ENCODE results near the gene LRRC27. TPM values are rescaled to one million over a fixed set of nuclear protein-coding genes. Genes with fewer than 3 reads are reported as not detected.

LRRC27 gene
- total and polyA plus RNA-seq, 2 donors (not counting 1 experiment from before 2014, with no cell fraction given) = 4.1 to 11.7 TPM

GRCh38 chr10:132406750-132407149 is 74.8 kb downstream of the LRRC27 start:
- Histone ChIP-seq H3K4me3 (replicated peaks in 1 of 4; ENCODE audit: control extremely low read depth in 1 of 4, insufficient read depth in 1 of 4, low read depth in 3 of 4, low read length in 4 of 4) (no peak overlapping the region), H3K4me2 (ENCODE audit: extremely low read depth, insufficient read depth, low read length) (no peak overlapping the region), H2AFZ (ENCODE audit: low read length) (no peak overlapping the region), H3K79me2 (ENCODE audit: control insufficient read depth, insufficient read depth, low read length) (no peaks in the 10 kb centered on the region), H3K36me3 (ENCODE audit: control insufficient read depth, insufficient read depth, low read length) (peaks cover 6% of the 10 kb centered on the region), H3K27ac (ENCODE audit: insufficient read depth, low read length) (no peak overlapping the region), H3K4me1 (ENCODE audit: control insufficient read depth, extremely low read depth, insufficient read depth, low read length) (peaks cover 4% of the 10 kb centered on the region), H3K9me3 (ENCODE audit: control insufficient read depth, insufficient read depth, low read depth, low read length) (no peaks in the 10 kb centered on the region), H3K9ac (ENCODE audit: insufficient read depth, low read length) (no peak overlapping the region), H3K27me3 (ENCODE audit: control insufficient read depth, insufficient read depth, low read length) (no peaks in the 10 kb centered on the region), H4K20me1 (ENCODE audit: control insufficient read depth, extremely low read depth, insufficient read depth, low read length) (no peaks in the 10 kb centered on the region)
- TF ChIP-seq CTCF (conservative IDR thresholded peaks at IDR 0.05 in 1 of 2, IDR thresholded peaks at IDR 0.05 in 1 of 2; ENCODE audit: low read depth in 1 of 2, low read length in 2 of 2) (no peak), EZH2 (IDR thresholded peaks at IDR 0.05; ENCODE audit: low read length, missing control alignments) (no peak)
- no peak for DNase-seq (ENCODE audit: low read depth in 2 of 2)

- TF ChIP-seq CTCF (conservative IDR thresholded peaks at IDR 0.05 in 1 of 2, IDR thresholded peaks at IDR 0.05 in 1 of 2; ENCODE audit: low read depth in 1 of 2, low read length in 2 of 2) (no peak), EZH2 (IDR thresholded peaks at IDR 0.05; ENCODE audit: low read length, missing control alignments) (no peak)
- Histone ChIP-seq H3K4me1 (ENCODE audit: control insufficient read depth, extremely low read depth, insufficient read depth, low read length) (peaks cover 4% of the 10 kb centered on the region), H2AFZ (ENCODE audit: low read length) (no peak overlapping the region), H3K9ac (ENCODE audit: insufficient read depth, low read length) (no peak overlapping the region), H3K27me3 (ENCODE audit: control insufficient read depth, insufficient read depth, low read length) (no peaks in the 10 kb centered on the region), H3K9me3 (ENCODE audit: control insufficient read depth, insufficient read depth, low read depth, low read length) (no peaks in the 10 kb centered on the region), H3K4me2 (ENCODE audit: extremely low read depth, insufficient read depth, low read length) (no peak overlapping the region), H3K79me2 (ENCODE audit: control insufficient read depth, insufficient read depth, low read length) (no peaks in the 10 kb centered on the region), H3K27ac (ENCODE audit: insufficient read depth, low read length) (no peak overlapping the region), H4K20me1 (ENCODE audit: control insufficient read depth, extremely low read depth, insufficient read depth, low read length) (no peaks in the 10 kb centered on the region), H3K4me3 (replicated peaks in 1 of 4; ENCODE audit: control extremely low read depth in 1 of 4, insufficient read depth in 1 of 4, low read depth in 3 of 4, low read length in 4 of 4) (no peak overlapping the region), H3K36me3 (ENCODE audit: control insufficient read depth, insufficient read depth, low read length) (peaks cover 6% of the 10 kb centered on the region)
- DNase-seq (ENCODE audit: low read depth in 2 of 2) = no peak
Measured at GRCh38 chr10:132407243-132407746, 75.3 kb downstream of the LRRC27 start.

- Histone ChIP-seq H3K4me3 (replicated peaks in 1 of 4; ENCODE audit: control extremely low read depth in 1 of 4, insufficient read depth in 1 of 4, low read depth in 3 of 4, low read length in 4 of 4) (no peak overlapping the region), H3K4me1 (ENCODE audit: control insufficient read depth, extremely low read depth, insufficient read depth, low read length) (peaks cover 4% of the 10 kb centered on the region), H3K9ac (ENCODE audit: insufficient read depth, low read length) (no peak overlapping the region), H3K27ac (ENCODE audit: insufficient read depth, low read length) (no peak overlapping the region), H3K36me3 (ENCODE audit: control insufficient read depth, insufficient read depth, low read length) (peaks cover 6% of the 10 kb centered on the region), H3K4me2 (ENCODE audit: extremely low read depth, insufficient read depth, low read length) (no peak overlapping the region), H3K9me3 (ENCODE audit: control insufficient read depth, insufficient read depth, low read depth, low read length) (no peaks in the 10 kb centered on the region), H3K79me2 (ENCODE audit: control insufficient read depth, insufficient read depth, low read length) (no peaks in the 10 kb centered on the region), H2AFZ (ENCODE audit: low read length) (no peak overlapping the region), H3K27me3 (ENCODE audit: control insufficient read depth, insufficient read depth, low read length) (no peaks in the 10 kb centered on the region), H4K20me1 (ENCODE audit: control insufficient read depth, extremely low read depth, insufficient read depth, low read length) (no peaks in the 10 kb centered on the region)
- DNase-seq (ENCODE audit: low read depth in 2 of 2) = peak in 1 of 2 donors; percentile 38
- no peak for TF ChIP-seq CTCF (conservative IDR thresholded peaks at IDR 0.05 in 1 of 2, IDR thresholded peaks at IDR 0.05 in 1 of 2; ENCODE audit: low read depth in 1 of 2, low read length in 2 of 2)
- TF ChIP-seq EZH2 (IDR thresholded peaks at IDR 0.05; ENCODE audit: low read length, missing control alignments) = no peak
Measured at GRCh38 chr10:132407846-132408278, 75.9 kb downstream of the LRRC27 start.
